ENCODE results near the gene HOXD10.

The HOXD10 gene

DNA sequence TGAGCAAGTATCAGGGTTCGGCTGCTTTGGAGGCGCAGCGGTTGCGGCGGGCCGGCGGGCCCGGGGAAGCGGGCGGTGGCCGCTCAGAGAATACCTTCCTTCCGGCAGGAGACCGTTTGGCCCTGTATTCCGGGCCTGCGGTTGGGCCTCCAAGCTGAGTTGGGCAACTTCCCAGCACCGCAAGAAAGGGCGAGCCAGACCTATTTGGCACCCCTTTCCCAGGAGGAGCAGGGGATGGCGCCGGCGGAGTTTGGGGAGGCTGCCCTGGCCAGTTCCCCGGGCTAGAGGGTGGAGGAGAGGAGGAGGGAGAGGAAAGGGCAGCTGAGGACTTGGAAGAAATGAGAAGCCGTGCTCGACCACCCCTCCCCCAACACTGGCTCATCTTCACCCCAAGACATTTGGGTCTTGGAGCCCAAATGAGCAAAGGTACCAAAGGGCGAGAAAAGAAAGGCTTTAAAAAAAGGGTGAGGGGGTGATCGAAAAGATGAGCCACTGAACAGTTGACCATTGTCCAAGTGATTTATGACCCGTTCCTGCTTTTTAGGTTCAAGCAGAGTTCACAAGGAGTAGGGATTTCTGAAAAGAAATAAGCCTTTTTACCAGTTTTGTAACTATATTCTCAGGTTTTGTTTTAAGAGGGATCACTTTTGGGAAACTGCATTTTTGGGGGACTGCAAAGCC, 48.9 kb downstream of the HOXD10 start:
- no peak for DNase-seq

DNA sequence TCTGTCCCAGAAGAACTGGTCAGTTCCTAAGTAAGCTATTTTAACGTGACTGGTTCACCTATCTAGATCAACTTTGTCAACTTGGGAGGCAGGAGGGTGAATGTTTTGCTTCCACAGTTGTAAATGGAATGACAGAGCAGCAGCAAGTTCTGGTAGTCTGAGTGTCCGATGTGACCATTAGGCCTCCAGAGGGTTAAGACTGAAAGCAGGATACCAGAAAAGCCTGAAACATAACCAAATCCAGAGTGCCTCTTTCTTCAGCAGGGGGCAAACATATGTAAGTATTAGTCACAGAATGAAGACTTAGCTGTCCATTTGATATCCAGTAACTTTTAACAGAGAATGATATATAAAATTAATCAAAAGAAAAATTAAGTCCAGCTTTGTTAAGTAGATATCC, 49.7 kb downstream of the HOXD10 start:
- no peak for DNase-seq

DNA sequence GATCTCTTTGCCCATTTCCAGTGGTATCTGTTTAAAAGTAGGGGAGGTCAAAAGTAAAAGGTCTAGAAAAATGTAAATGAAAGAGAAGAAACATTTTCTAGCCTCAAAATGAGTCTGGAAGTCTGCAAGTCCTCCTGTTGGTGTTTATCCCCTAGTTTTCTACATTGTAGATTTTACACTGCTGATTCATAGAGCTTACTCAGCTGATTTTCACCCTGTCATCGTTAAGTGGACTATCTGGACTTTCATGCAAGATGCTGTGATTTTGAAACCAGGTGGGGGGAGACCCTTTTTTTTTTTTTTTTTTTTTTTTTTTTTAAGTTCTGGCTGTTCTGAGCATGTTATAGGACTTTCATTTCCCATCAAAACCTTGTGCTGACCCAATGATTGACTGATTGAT, 50.8 kb downstream of the HOXD10 start:
- DNase-seq: no peak

DNA sequence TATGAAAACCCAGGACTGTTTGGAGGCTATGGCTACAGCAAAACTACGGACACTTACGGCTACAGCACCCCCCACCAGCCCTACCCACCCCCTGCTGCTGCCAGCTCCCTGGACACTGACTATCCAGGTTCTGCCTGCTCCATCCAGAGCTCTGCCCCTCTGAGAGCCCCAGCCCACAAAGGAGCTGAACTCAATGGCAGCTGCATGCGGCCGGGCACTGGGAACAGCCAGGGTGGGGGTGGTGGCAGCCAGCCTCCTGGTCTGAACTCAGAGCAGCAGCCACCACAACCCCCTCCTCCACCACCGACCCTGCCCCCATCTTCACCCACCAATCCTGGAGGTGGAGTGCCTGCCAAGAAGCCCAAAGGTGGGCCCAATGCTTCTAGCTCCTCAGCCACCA, 52.6 kb downstream of the HOXD10 start:
- no peak for DNase-seq
